Stomach (tissue), 9 donors: ENCODE data around the gene ZNF438. TPM values are rescaled to one million over a fixed set of nuclear protein-coding genes. Genes with fewer than 3 reads are reported as not detected.

Source experiments
- DNase-seq, 2 donors: peaks; one replicate each; pipeline versions ENCODE4 v3.0.0 to v3.0.0-alpha.2; 2013 to 2019
- H3K27ac ChIP-seq, 5 donors: fragments of 200-600 bp in 4 of 5; sonication (generic) in 4 of 5; one replicate each; pipeline ENCODE4 v1.5.1; 2013 to 2019; ENCODE audit warnings: mild to moderate bottlenecking in 1 of 5, moderate library complexity in 1 of 5
- H3K27me3 ChIP-seq, 3 donors: fragments of 200-600 bp; sonication (generic); one replicate each; pipeline ENCODE4 v1.5.1; 2017 to 2019; ENCODE audit warnings: mixed run types in 1 of 3
- H3K36me3 ChIP-seq, 4 donors: fragments of 200-600 bp; sonication (generic); 1 replicate in 3 of 4; 2 replicates in 1 of 4; pipeline ENCODE4 v1.5.1; 2016 to 2019
- H3K4me1 ChIP-seq, 4 donors: fragments of 200-600 bp; sonication (generic); one replicate each; pipeline ENCODE4 v1.5.1; 2016 to 2019
- H3K4me3 ChIP-seq, 4 donors: fragments of 200-600 bp; sonication (generic) in 3 of 4; one replicate each; pipeline ENCODE4 v1.5.1; 2016 to 2019; ENCODE audit warnings: mild to moderate bottlenecking in 1 of 4
- H3K9me3 ChIP-seq, 4 donors: fragments of 200-600 bp; sonication (generic); one replicate each; pipeline ENCODE4 v1.5.1; 2016 to 2019
- EP300 ChIP-seq: sonication (generic); formaldehyde crosslinking; IDR thresholded peaks from one replicate; pipeline ENCODE4 v1.6.1; 2017; ENCODE audit warnings: antibody characterized with exemption
- POLR2A ChIP-seq, 4 donors: fragments of 450-650 bp; IDR thresholded peaks; one replicate each; pipeline ENCODE4 v1.6.1; 2016; ENCODE audit warnings: antibody characterized with exemption in 4 of 4, control low read depth in 2 of 4, mild to moderate bottlenecking in 1 of 4, moderate library complexity in 1 of 4
- POLR2AphosphoS5 ChIP-seq, 3 donors: sonication (generic); formaldehyde crosslinking; IDR thresholded peaks; one replicate each; pipeline ENCODE4 v1.6.1; 2016; ENCODE audit warnings: antibody characterized with exemption in 3 of 3
- WGBS, 5 donors: extraction: QIAGEN DNeasy Blood & Tissue Kit in 3 of 5; methylation state at CpG; one replicate each; pipeline versions ENCODE4 v1.1.5 to v1.1.7; 2013 to 2018; 5-methylcytosine and 5-hydroxymethylcytosine counted together
- intact Hi-C: fragments of 100-400 bp; cut with DNase I; formaldehyde crosslinking; loops from one replicate; pipeline ENCODE4 v1.15.1; 2023; ENCODE audit warnings: low total_unique reads
- polyA plus RNA-seq, 3 donors: library from polyadenylated mRNA; stranded (reverse); fragments of 200-250 nt; gene quantifications; one replicate each; pipeline ENCODE4 v1.2.3, GENCODE V29; 2013
- total RNA-seq, 5 donors: library from RNA; depleted of rRNA; stranded (reverse); fragments of >200 nt; gene quantifications; one replicate each; pipeline versions ENCODE4 v1.1.0 to v1.2.3, GENCODE V29; 2014 to 2016
- TF ChIP-seq, protein P1 (sequence below), 7 experiments: fragments of 450-650 bp in 4 of 7; fragments of 200-600 bp in 3 of 7; sonication (generic) in 3 of 7; IDR thresholded peaks; one replicate each; pipeline ENCODE4 v1.5.1; 2016 to 2019; ENCODE audit warnings: antibody characterized with exemption in 7 of 7, control low read depth in 2 of 7, mild to moderate bottlenecking in 1 of 7
- donor health status: healthy with polysubstance abuse.
- donor health status: Bipolar disorder and iron deficiency.
- donor health status: healthy.

The ZNF438 gene
- total and polyA plus RNA-seq, 8 donors: 3.5 to 37.9 (median 5.4) TPM; not detected in 1

DNA sequence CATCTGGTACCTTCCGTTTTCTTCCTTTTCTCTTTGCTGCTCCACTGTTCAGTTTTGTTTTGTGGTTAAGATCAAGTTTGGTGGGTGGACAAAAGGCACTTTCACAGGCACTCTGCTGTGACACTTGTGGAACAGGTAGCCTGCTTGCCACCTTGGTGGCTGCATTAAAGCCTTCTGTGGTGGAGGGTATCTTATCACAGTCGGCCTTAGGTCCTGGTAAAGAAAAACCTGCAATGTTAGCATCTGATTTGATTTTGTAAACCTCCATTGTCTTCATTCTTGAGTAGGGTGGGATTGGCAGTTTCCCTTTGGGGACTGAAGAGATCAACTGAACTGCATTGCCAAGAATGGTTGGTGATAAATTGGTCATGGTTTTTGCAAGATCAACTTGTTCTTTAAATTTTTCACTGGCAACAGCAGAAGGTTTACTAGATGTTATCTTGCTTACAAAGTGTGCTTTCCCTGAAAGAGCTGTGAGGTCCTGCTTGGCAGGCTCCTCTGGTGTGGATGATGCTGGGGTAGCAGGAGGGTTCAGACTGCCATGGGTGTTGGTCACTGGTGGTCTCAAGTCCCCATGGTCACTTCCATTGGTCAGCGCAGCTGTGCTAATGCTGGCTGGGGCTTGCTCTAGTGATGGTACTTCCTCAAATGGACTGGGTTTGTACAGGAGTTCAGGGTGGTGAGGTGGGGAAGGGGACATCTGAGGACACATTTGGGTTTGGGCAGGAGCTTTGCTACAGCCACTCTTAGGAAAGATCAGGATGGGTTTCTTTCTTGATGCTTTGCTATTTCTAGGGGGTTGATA, 182.2 kb downstream of the ZNF438 start:
- DNase-seq: no peak
- peaks cover 0 to 44% (median 37%) of the 10 kb centered on the region in 4 donors for H3K36me3 ChIP-seq
- H3K4me3 ChIP-seq: no peak overlapping the region
- H3K27me3 ChIP-seq: no peaks in the 10 kb centered on the region
- H3K9me3 ChIP-seq: no peaks in the 10 kb centered on the region
- no peak overlapping the region for H3K27ac ChIP-seq
- intact Hi-C loops: no loop called here
- H3K4me1 ChIP-seq: no peaks in the 10 kb centered on the region
- 73 to 89% (median 81%) methylated on average over 3 of the region's 3 CpGs for WGBS, 5 donors
- TF ChIP-seq EP300 (no peak), POLR2A (IDR thresholded peaks at IDR 0.05) (no peak), POLR2AphosphoS5 (IDR thresholded peaks at IDR 0.05) (no peak)
- TF ChIP-seq, protein P1, sequence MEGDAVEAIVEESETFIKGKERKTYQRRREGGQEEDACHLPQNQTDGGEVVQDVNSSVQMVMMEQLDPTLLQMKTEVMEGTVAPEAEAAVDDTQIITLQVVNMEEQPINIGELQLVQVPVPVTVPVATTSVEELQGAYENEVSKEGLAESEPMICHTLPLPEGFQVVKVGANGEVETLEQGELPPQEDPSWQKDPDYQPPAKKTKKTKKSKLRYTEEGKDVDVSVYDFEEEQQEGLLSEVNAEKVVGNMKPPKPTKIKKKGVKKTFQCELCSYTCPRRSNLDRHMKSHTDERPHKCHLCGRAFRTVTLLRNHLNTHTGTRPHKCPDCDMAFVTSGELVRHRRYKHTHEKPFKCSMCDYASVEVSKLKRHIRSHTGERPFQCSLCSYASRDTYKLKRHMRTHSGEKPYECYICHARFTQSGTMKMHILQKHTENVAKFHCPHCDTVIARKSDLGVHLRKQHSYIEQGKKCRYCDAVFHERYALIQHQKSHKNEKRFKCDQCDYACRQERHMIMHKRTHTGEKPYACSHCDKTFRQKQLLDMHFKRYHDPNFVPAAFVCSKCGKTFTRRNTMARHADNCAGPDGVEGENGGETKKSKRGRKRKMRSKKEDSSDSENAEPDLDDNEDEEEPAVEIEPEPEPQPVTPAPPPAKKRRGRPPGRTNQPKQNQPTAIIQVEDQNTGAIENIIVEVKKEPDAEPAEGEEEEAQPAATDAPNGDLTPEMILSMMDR (IDR thresholded peaks at IDR 0.05): no peak

DNA sequence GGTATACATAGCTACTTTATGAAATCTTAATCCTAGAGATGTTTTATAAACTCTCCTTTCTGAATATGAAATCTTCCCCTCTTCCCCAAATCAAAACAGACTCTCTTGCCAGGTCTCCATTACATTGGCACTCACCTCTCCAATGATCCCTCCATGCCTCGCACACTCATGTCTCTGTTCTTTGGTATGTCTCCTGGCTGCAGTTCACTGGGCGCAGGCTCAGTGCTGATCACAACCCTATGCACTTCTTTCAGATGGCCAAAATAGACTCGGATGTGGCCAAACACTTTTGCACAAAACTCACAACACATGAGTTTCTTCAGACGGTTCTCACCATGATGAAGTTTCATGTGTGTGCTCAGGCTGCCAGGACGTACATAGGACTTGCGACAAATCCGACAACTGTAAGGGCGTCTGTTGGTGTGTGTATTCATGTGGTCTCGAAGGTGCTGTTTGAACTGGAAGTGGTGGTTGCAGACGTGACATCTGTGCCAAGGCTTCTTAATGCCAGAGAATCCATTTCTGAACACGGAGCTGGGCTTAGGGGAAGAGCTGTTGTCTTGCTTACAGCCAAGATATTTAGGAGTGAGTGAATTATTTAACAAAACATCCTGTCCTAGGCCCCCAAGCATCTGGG, 183.2 kb downstream of the ZNF438 start:
- Histone ChIP-seq H3K27me3 (no peaks in the 10 kb centered on the region), H3K4me1 (no peaks in the 10 kb centered on the region), H3K9me3 (no peaks in the 10 kb centered on the region), H3K36me3 (peaks cover 0 to 44% (median 37%) of the 10 kb centered on the region in 4 donors), H3K27ac (no peak overlapping the region), H3K4me3 (no peak overlapping the region)
- intact Hi-C loops: no loop called here
- no peak for DNase-seq
- WGBS, 5 donors: 87 to 93% (median 88%) methylated on average over 7 to 11 of the region's 11 CpGs
- TF ChIP-seq POLR2AphosphoS5 (IDR thresholded peaks at IDR 0.05) (no peak), POLR2A (IDR thresholded peaks at IDR 0.05) (no peak), EP300 (no peak)
- TF ChIP-seq, protein P1 (IDR thresholded peaks at IDR 0.05): no peak

DNA sequence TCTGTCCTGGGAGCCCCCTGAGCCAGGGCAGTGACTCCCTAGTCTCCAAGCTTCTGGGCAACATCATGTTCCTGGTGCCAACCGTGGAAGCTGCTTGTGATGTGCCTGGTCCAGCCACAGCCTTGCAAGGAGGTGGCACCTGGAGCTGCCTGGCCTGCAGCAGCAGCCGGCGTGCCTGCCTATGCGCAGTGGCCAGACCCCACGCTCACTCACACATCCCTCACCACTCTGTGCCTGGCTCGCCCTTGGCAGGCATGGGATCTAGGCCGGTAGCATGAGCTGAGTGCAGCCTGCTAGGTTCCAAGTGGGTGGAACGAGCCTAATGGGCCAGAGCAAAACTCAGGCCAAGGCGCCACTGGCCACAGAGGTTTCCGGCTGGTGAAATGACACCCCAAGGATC, 184.0 kb downstream of the ZNF438 start:
- WGBS, 5 donors: 97 to 100% (median 99%) methylated on average over 1 to 10 of the region's 10 CpGs
- intact Hi-C loops: no loop called here

DNA sequence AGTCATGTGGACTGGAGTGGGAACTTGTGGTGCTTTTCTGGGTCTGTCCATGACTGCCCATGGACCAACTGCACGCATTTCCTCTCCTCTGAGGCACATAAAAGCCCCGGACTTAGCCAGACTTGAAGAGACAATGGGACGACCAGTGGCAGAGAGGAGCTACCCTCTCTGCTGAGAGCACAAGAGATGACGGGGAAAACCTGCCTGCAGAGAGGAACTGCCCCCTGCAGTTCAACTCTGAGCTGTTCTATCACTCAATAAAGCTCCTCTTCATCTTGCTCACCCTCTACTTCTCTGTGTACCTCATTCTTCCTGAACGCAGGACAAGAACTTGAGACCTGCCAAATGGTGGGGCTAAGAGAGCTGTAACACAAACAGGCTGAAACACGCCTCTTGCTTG, 184.5 kb downstream of the ZNF438 start:
- H3K4me3 ChIP-seq: no peak overlapping the region
- TF ChIP-seq POLR2A (IDR thresholded peaks at IDR 0.05): no peak
- TF ChIP-seq, protein P1 (IDR thresholded peaks at IDR 0.05): no peak
- TF ChIP-seq EP300: no peak
- TF ChIP-seq POLR2AphosphoS5 (IDR thresholded peaks at IDR 0.05): no peak
- peaks cover 0 to 44% (median 37%) of the 10 kb centered on the region in 4 donors for H3K36me3 ChIP-seq
- no peak for DNase-seq
- no peaks in the 10 kb centered on the region for H3K4me1 ChIP-seq
- no peak overlapping the region for H3K27ac ChIP-seq
- H3K9me3 ChIP-seq: no peaks in the 10 kb centered on the region
- WGBS, 5 donors: 90 to 96% (median 95%) methylated on average over 5 to 6 of the region's 6 CpGs
- H3K27me3 ChIP-seq: no peaks in the 10 kb centered on the region
- intact Hi-C loops: no loop called here

More for the DNA sequence above, 184.0 kb downstream of the ZNF438 start:
- no peak for DNase-seq
- H3K9me3 ChIP-seq: no peaks in the 10 kb centered on the region
- H3K4me3 ChIP-seq: no peak overlapping the region
- no peaks in the 10 kb centered on the region for H3K27me3 ChIP-seq
- peaks cover 0 to 44% (median 37%) of the 10 kb centered on the region in 4 donors for H3K36me3 ChIP-seq
- TF ChIP-seq, protein P1 (IDR thresholded peaks at IDR 0.05): no peak
- TF ChIP-seq POLR2AphosphoS5 (IDR thresholded peaks at IDR 0.05) (no peak), POLR2A (IDR thresholded peaks at IDR 0.05) (no peak), EP300 (no peak)
- H3K4me1 ChIP-seq: no peaks in the 10 kb centered on the region
- H3K27ac ChIP-seq: no peak overlapping the region
